Cardiac fibroblast (primary cell): ENCODE measurements around the gene RPL12.

ENCODE experiments used
- DNase-seq, 2 donors: peaks; one replicate each; pipeline versions ENCODE4 v3.0.0 to v3.0.0-alpha.2; 2010; ENCODE audit warnings: low read depth in 2 of 2
- H3K4me3 ChIP-seq, 2 donors: replicated peaks in 1 of 2; 1 replicate in 1 of 2; 2 replicates in 1 of 2; pipeline ENCODE4 v1.5.1; 2011; ENCODE audit warnings: low read depth in 2 of 2, low read length in 2 of 2, mild to moderate bottlenecking in 2 of 2, moderate library complexity in 1 of 2
- CTCF ChIP-seq: IDR thresholded peaks from one replicate; pipeline ENCODE4 v1.5.1; 2011; ENCODE audit warnings: low read depth, mild to moderate bottlenecking, low read length, inconsistent platforms

The RPL12 gene

GRCh38 chr9:127489471-127490115, 38.4 kb upstream of the RPL12 start:
- peak; percentile 5 for TF ChIP-seq CTCF
- no peak overlapping the region for H3K4me3 ChIP-seq
- no peak for DNase-seq

GRCh38 chr9:127488946-127489345, 37.7 kb upstream of the RPL12 start:
- no peak for DNase-seq

GRCh38 chr9:127485995-127486394, 34.8 kb upstream of the RPL12 start:
- TF ChIP-seq CTCF: no peak
- H3K4me3 ChIP-seq: no peak overlapping the region
- DNase-seq: no peak

More at GRCh38 chr9:127488946-127489345, 37.7 kb upstream of the RPL12 start:
- no peak overlapping the region for H3K4me3 ChIP-seq
- TF ChIP-seq CTCF: no peak

GRCh38 chr9:127482662-127483061, 31.5 kb upstream of the RPL12 start:
- H3K4me3 ChIP-seq: no peak overlapping the region
- no peak for TF ChIP-seq CTCF
- no peak for DNase-seq

GRCh38 chr9:127479507-127480081, 28.4 kb upstream of the RPL12 start:
- TF ChIP-seq CTCF: no peak
- DNase-seq: no peak
- H3K4me3 ChIP-seq: no peak overlapping the region

- DNase-seq: no peak
- no peak overlapping the region for H3K4me3 ChIP-seq
- no peak for TF ChIP-seq CTCF
Observed at GRCh38 chr9:127474592-127474991, 23.4 kb upstream of the RPL12 start.

- no peak for TF ChIP-seq CTCF
- H3K4me3 ChIP-seq: no peak overlapping the region
- no peak for DNase-seq
Observed at GRCh38 chr9:127473932-127474331, 22.7 kb upstream of the RPL12 start.
